Measurements from ENCODE around the gene NOTCH1. TPM values are rescaled to one million over a fixed set of nuclear protein-coding genes. Genes with fewer than 3 reads are reported as not detected.
A peak's percentile ranks its signal among the peaks of the same experiment; 100 is the strongest.

Gene NOTCH1
- total RNA-seq, 4 donors from 2014 or later, result 71.0 to 160 (median 114) TPM

GRCh38 chr9:136470356-136470755 lies 75.5 kb downstream of the NOTCH1 start:
- Histone ChIP-seq H3K27ac (no peak overlapping the region), H3K27me3 (no peaks in the 10 kb centered on the region), H3K36me3 (peaks cover 98% of the 10 kb centered on the region), H3K4me3 (no peak overlapping the region), H3K9me3 (no peaks in the 10 kb centered on the region), H3K4me1 (no peaks in the 10 kb centered on the region)
- WGBS, result 95% methylated on average over 10 of the region's 11 CpGs
- no peak for DNase-seq (ENCODE audit: low spot score in 2 of 2)
- no peak for TF ChIP-seq POLR2A (IDR thresholded peaks at IDR 0.05)

- Histone ChIP-seq H3K9me3 (no peaks in the 10 kb centered on the region), H3K36me3 (peaks cover 98% of the 10 kb centered on the region), H3K27me3 (no peaks in the 10 kb centered on the region), H3K4me3 (no peak overlapping the region), H3K4me1 (no peaks in the 10 kb centered on the region), H3K27ac (no peak overlapping the region)
- DNase-seq (ENCODE audit: low spot score in 2 of 2), result no peak
- WGBS, result 85% methylated on average over 15 of the region's 15 CpGs
- no peak for TF ChIP-seq EP300 (IDR thresholded peaks at IDR 0.05)
- TF ChIP-seq CTCF (IDR thresholded peaks at IDR 0.05), result no peak
- no peak for TF ChIP-seq POLR2A (IDR thresholded peaks at IDR 0.05)
- TF ChIP-seq POLR2AphosphoS5 (IDR thresholded peaks at IDR 0.05), result no peak
Observed at GRCh38 chr9:136467766-136468165, 78.1 kb downstream of the NOTCH1 start.

- Histone ChIP-seq H3K27me3 (no peaks in the 10 kb centered on the region), H3K27ac (no peak overlapping the region), H3K4me3 (no peak overlapping the region), H3K9me3 (no peaks in the 10 kb centered on the region), H3K36me3 (peaks cover 98% of the 10 kb centered on the region), H3K4me1 (no peaks in the 10 kb centered on the region)
- TF ChIP-seq EP300 (IDR thresholded peaks at IDR 0.05) (no peak), CTCF (IDR thresholded peaks at IDR 0.05) (no peak), POLR2AphosphoS5 (IDR thresholded peaks at IDR 0.05) (no peak)
- no peak for DNase-seq (ENCODE audit: low spot score in 2 of 2)
- 97% methylated on average over 18 of the region's 30 CpGs for WGBS
Observed at GRCh38 chr9:136466155-136466541, 79.7 kb downstream of the NOTCH1 start.

- TF ChIP-seq POLR2A (IDR thresholded peaks at IDR 0.05) (no peak), CTCF (IDR thresholded peaks at IDR 0.05) (no peak), POLR2AphosphoS5 (IDR thresholded peaks at IDR 0.05) (no peak), EP300 (IDR thresholded peaks at IDR 0.05) (no peak)
- Histone ChIP-seq H3K27ac (no peak overlapping the region), H3K27me3 (no peaks in the 10 kb centered on the region), H3K4me1 (no peaks in the 10 kb centered on the region), H3K9me3 (no peaks in the 10 kb centered on the region), H3K4me3 (no peak overlapping the region), H3K36me3 (peaks cover 98% of the 10 kb centered on the region)
- WGBS, result 89% methylated on average over 27 of the region's 27 CpGs
- DNase-seq (ENCODE audit: low spot score in 2 of 2), result peak; percentile 55 to 77
Observed at GRCh38 chr9:136465500-136466154, 80.2 kb downstream of the NOTCH1 start.

GRCh38 chr9:136464241-136464640 lies 81.6 kb downstream of the NOTCH1 start:
- H3K9me3 ChIP-seq, result no peaks in the 10 kb centered on the region
- H3K27ac ChIP-seq, result no peak overlapping the region
- H3K4me1 ChIP-seq, result no peaks in the 10 kb centered on the region
- TF ChIP-seq POLR2AphosphoS5 (IDR thresholded peaks at IDR 0.05) (no peak), EP300 (IDR thresholded peaks at IDR 0.05) (no peak), CTCF (IDR thresholded peaks at IDR 0.05) (no peak), POLR2A (IDR thresholded peaks at IDR 0.05) (no peak)
- H3K27me3 ChIP-seq, result no peaks in the 10 kb centered on the region
- peaks cover 98% of the 10 kb centered on the region for H3K36me3 ChIP-seq
- H3K4me3 ChIP-seq, result no peak overlapping the region
- no peak for DNase-seq (ENCODE audit: low spot score in 2 of 2)
- WGBS, result 94% methylated on average over 6 of the region's 6 CpGs

GRCh38 chr9:136463578-136463977 lies 82.3 kb downstream of the NOTCH1 start:
- H3K9me3 ChIP-seq, result no peaks in the 10 kb centered on the region
- TF ChIP-seq POLR2A (IDR thresholded peaks at IDR 0.05), result no peak
- no peak for TF ChIP-seq CTCF (IDR thresholded peaks at IDR 0.05)
- no peak for TF ChIP-seq POLR2AphosphoS5 (IDR thresholded peaks at IDR 0.05)
- TF ChIP-seq EP300 (IDR thresholded peaks at IDR 0.05), result no peak
- no peak overlapping the region for H3K4me3 ChIP-seq
- WGBS, result 91% methylated on average over 13 of the region's 14 CpGs
- H3K27me3 ChIP-seq, result no peaks in the 10 kb centered on the region
- H3K4me1 ChIP-seq, result no peaks in the 10 kb centered on the region
- no peak overlapping the region for H3K27ac ChIP-seq
- no peak for DNase-seq (ENCODE audit: low spot score in 2 of 2)
- peaks cover 99% of the 10 kb centered on the region for H3K36me3 ChIP-seq
